Spinal cord (tissue), 10 donors: ENCODE data around the gene MYBPH. TPM values are rescaled to one million over a fixed set of nuclear protein-coding genes. Genes with fewer than 3 reads are reported as not detected.

Experiments used
- DNase-seq, 6 donors: peaks; one replicate each; pipeline versions ENCODE4 v3.0.0 to v3.0.0-alpha.2; 2013 to 2015; ENCODE audit warnings: low spot score in 6 of 6, low read depth in 4 of 6
- H3K27ac ChIP-seq: one replicate; pipeline ENCODE4 v1.5.1; 2013; ENCODE audit warnings: low read depth, low read length, control low read depth
- H3K27me3 ChIP-seq: one replicate; pipeline ENCODE4 v1.6.1; 2013; ENCODE audit warnings: low read length; ENCODE audit not compliant: control insufficient read depth, insufficient read depth
- H3K36me3 ChIP-seq: one replicate; pipeline ENCODE4 v1.6.1; 2013; ENCODE audit warnings: low read length; ENCODE audit not compliant: control insufficient read depth, insufficient read depth
- H3K4me1 ChIP-seq: one replicate; pipeline ENCODE4 v1.6.1; 2013; ENCODE audit warnings: low read length; ENCODE audit not compliant: control insufficient read depth, insufficient read depth
- H3K4me3 ChIP-seq: one replicate; pipeline ENCODE4 v1.5.1; 2013; ENCODE audit warnings: low read depth, low read length, control low read depth
- H3K9me3 ChIP-seq: one replicate; pipeline ENCODE4 v1.6.1; 2013; ENCODE audit warnings: low read length; ENCODE audit not compliant: control insufficient read depth, insufficient read depth
- WGBS: methylation state at CpG from one replicate; pipeline ENCODE4 v1.1.5; 2013; ENCODE audit warnings: missing lambda C conversion rate; ENCODE audit not compliant: insufficient coverage; 5-methylcytosine and 5-hydroxymethylcytosine counted together
- polyA plus RNA-seq, 2 donors: library from polyadenylated mRNA; unstranded; fragments of 120-200 nt; gene quantifications; one replicate each; pipeline ENCODE4 v1.2.1, GENCODE V29; 2013; ENCODE audit not compliant: insufficient read length in 2 of 2
- total RNA-seq, 2 donors: library from RNA; depleted of rRNA in 1 of 2; stranded (reverse); fragments of 120-200 nt in 1 of 2; fragments of >200 nt in 1 of 2; gene quantifications; one replicate each; pipeline versions ENCODE4 v1.2.3 to v1.2.4, GENCODE V29; 2013 to 2014
- donor health status: healthy.

MYBPH gene
- total and polyA plus RNA-seq, 4 donors: 0.06 to 0.35 (median 0.24) TPM; not detected in 1

DNA sequence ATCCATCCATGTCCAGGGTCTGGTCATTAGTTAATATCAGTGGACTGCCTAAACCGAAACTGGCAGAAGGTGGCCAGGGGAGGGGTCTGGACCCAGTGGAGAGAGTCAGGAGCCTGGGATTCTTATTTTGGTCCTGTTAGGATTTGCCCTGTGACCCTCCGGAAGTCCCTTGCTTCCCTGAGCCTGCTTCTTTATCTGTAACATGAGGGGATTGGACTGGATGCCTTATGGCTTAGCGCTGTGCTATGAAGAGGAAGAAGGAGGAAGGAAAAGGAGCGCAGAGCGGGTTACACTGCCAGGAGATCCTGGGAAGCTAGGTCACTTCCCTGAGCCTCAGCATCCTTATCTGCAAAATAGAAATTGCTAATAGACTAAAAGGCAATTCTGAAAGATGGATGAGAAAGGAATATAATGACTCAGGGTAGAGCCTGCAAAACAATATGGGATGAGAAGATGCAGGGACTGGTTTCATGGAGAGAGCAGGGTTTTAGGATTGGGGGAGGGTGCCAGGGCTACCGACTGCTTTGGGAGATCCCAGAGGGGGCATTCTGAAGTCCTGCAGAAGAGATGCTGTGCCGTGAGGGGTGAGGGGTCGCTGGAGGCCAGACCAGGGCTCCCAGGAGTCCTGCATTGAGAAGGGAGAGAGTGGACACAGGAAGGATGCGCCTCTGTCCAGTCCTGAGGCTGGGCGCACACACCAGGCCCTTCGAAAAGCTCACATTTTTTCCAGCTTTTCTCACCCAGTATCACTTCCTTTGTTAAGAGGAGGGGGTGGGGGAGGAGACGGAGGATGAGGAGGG lies 48.6 kb downstream of the MYBPH start:
- Histone ChIP-seq H3K4me3 (peak overlapping the region; percentile 5), H3K27ac (no peak overlapping the region), H3K9me3 (no peaks in the 10 kb centered on the region), H3K27me3 (peaks cover 7% of the 10 kb centered on the region), H3K36me3 (peaks cover 5% of the 10 kb centered on the region), H3K4me1 (peaks cover 64% of the 10 kb centered on the region)
- peak in 1 of 6 donors; percentile 83 for DNase-seq
- 28% methylated on average over 8 of the region's 12 CpGs for WGBS

DNA sequence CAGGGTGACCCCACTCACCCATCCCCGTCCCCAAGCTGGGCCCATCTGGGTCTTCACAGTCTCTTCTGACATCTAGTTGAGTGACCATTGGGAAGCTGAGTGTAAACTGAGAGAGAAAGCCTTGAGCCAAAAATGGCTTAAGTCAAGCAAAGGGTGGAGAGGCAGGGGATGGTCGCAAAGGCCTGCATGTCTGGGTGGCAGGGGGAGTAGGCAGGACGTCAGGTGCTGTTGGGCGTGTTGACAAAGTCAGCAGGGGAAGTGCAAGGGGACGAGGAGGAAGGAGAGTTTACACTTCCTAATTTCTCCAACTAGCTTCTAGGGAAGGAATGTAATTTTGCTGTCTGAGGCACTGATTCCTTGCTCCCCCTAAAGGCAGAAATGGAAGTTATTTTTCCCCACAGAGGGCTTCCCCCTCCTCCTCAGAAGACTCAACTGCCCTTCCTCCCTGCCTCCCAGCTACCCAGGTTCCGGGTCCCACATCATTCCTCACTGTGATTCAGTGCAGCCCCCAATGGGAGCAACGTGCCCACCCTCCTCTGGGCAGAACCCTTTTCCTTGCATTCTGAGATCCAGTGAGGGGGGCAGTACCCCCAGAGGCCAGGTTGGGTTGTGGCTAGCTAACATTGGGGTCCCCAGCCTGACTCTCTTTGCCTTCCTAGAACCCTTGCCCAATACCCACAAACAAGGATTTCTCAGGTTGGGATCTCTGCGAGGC lies 49.3 kb downstream of the MYBPH start:
- Histone ChIP-seq H3K27ac (no peak overlapping the region), H3K27me3 (peaks cover 7% of the 10 kb centered on the region), H3K36me3 (peaks cover under 1% of the 10 kb centered on the region), H3K4me1 (peaks cover 58% of the 10 kb centered on the region), H3K9me3 (no peaks in the 10 kb centered on the region), H3K4me3 (no peak overlapping the region)
- WGBS: 46% methylated on average over 3 of the region's 8 CpGs
- DNase-seq: peak in 2 of 6 donors; percentile 63 to 75

- Histone ChIP-seq H3K27ac (no peak overlapping the region), H3K27me3 (peaks cover 7% of the 10 kb centered on the region), H3K4me1 (peaks cover 51% of the 10 kb centered on the region), H3K4me3 (no peak overlapping the region), H3K9me3 (no peaks in the 10 kb centered on the region), H3K36me3 (no peaks in the 10 kb centered on the region)
- no peak for DNase-seq
- WGBS: 86% methylated on average over 4 of the region's 5 CpGs
Observed at GRCh38 chr1:203124546-203125317, 50.9 kb downstream of the MYBPH start.

- DNase-seq: no peak
- Histone ChIP-seq H3K27ac (no peak overlapping the region), H3K36me3 (no peaks in the 10 kb centered on the region), H3K4me1 (peaks cover 43% of the 10 kb centered on the region), H3K9me3 (no peaks in the 10 kb centered on the region), H3K4me3 (no peak overlapping the region), H3K27me3 (peaks cover 8% of the 10 kb centered on the region)
- WGBS: no CpG with 5 or more reads among the region's 5 CpGs
Observed at GRCh38 chr1:203124011-203124410, 51.6 kb downstream of the MYBPH start.

- no peak for DNase-seq
- H3K36me3 ChIP-seq: no peaks in the 10 kb centered on the region
- 89% methylated on average over 2 of the region's 2 CpGs for WGBS
- no peaks in the 10 kb centered on the region for H3K9me3 ChIP-seq
- H3K4me1 ChIP-seq: peaks cover 36% of the 10 kb centered on the region
- H3K27ac ChIP-seq: no peak overlapping the region
- H3K4me3 ChIP-seq: no peak overlapping the region
- peaks cover 17% of the 10 kb centered on the region for H3K27me3 ChIP-seq
Observed at GRCh38 chr1:203122159-203122558, 53.5 kb downstream of the MYBPH start.

DNA sequence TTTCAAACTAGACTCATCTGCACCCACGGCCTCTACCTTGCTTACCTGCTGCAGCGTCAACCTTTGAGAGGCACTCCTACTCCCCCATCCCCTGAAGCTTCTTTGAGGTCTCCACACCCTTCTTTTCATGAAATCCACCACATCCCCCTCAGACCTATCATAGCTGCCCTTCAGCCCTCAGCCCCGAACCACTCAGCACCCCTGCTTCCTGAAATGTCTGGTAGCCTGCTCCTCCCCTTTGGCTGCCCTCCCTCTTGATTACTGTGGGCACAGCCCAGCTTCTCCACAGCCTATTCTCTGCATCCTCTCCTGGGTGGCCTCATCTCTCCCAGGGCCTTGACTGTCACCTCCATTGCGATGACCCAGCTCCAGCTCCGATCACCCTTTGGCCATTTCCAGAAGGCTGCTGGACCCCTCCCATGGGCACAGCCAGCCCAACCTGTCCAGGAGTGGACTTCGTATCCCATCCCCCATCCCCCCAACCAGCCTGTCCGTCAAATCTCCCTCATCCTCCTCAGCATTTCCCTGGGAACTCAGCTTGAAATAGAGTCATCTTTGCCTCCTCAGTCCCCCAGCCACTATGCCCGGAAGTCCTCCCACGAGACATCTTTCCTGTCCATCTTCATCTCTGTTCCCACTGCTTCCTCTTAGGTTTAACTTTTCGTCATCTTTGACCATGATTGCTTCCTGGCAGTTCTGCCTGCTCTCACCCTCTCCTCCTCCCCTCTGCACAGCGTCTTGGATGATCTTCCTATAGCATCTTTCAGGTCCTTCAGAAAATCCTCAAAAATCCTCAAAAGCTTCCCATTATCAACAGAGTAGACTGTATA lies 54.2 kb downstream of the MYBPH start:
- no peak overlapping the region for H3K27ac ChIP-seq
- DNase-seq: no peak
- peaks cover 29% of the 10 kb centered on the region for H3K4me1 ChIP-seq
- 76% methylated on average over 10 of the region's 11 CpGs for WGBS
- H3K9me3 ChIP-seq: no peaks in the 10 kb centered on the region
- no peaks in the 10 kb centered on the region for H3K36me3 ChIP-seq
- no peak overlapping the region for H3K4me3 ChIP-seq
- peaks cover 17% of the 10 kb centered on the region for H3K27me3 ChIP-seq

DNA sequence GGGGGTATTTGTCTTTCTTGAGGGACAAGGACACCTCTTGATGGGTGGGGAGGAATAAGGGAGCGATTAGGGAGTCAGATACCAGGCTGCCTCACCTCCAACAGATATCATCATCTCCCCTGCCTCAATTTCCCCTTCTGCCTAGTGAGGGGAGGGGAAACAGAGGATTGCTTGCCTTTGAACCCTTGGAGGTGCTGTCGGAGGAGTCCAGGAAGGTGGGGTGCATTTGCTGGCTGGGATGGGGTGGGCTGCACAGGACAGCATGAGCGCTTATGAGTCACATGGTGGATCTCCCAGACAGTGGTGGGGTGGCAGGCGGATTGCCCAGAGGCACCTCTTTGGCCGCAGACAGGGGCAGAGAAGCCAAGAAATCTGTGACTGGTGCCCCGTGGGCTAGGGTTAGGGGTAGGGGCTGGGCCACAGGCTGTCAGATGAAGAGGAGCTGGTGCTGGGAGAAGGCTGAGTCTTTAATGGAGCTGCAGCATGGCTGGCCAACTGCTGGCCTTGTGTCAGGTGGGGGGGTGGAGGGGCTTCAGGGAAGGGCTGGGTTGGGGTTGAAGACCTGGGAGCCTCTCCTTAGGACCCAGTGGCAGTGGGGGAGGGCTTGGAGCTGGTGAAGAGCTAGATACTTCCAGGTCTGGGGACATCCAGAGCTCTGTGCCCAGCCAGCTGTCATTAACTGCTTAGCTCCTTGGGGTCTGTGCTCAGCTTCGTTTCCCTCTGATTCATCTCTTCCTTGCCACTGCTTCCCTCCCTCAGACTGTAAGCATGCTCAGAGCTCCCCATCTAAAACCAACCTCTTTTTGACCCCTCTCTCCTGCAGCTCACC lies 55.1 kb downstream of the MYBPH start:
- no peak for DNase-seq
- H3K27me3 ChIP-seq: peaks cover 17% of the 10 kb centered on the region
- no peaks in the 10 kb centered on the region for H3K9me3 ChIP-seq

More for the DNA sequence above, 55.1 kb downstream of the MYBPH start:
- 76% methylated on average over 6 of the region's 7 CpGs for WGBS
- H3K4me3 ChIP-seq: no peak overlapping the region
- no peak overlapping the region for H3K27ac ChIP-seq
- no peaks in the 10 kb centered on the region for H3K36me3 ChIP-seq
- peaks cover 20% of the 10 kb centered on the region for H3K4me1 ChIP-seq
